NCI-H345 (cell line): ENCODE data around the gene FFAR3.
"Not testable (repeated sequence)": the region's sequence is repeated elsewhere in the genome, so short reads cannot be mapped to it uniquely, and the experiment has no call there.

Source experiments
- DNase-seq: peaks from one replicate; lab custom pipeline; 2025; lab: John Stamatoyannopoulos, UW

The FFAR3 gene

DNA sequence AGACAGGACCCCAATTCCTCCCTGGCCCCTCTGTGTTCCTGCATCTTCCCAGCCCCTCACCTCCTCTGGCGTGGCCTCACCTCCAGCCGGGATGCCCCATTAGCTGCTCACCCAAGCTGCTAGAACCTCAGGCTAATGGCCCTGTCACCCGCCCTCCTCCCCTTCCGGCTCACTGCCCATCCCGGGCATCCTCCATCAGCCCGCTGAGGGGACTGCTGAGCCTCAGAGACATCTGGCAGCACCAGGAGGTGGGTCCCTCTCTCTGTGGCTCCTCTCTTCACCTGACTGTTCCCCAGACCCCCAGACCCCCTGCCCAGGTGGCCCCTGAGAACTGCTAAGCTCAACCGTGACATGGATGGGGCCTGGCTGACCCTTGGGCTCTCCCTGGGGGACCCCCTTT is 7.7 kb upstream of the FFAR3 start:
- no peak for DNase-seq

DNA sequence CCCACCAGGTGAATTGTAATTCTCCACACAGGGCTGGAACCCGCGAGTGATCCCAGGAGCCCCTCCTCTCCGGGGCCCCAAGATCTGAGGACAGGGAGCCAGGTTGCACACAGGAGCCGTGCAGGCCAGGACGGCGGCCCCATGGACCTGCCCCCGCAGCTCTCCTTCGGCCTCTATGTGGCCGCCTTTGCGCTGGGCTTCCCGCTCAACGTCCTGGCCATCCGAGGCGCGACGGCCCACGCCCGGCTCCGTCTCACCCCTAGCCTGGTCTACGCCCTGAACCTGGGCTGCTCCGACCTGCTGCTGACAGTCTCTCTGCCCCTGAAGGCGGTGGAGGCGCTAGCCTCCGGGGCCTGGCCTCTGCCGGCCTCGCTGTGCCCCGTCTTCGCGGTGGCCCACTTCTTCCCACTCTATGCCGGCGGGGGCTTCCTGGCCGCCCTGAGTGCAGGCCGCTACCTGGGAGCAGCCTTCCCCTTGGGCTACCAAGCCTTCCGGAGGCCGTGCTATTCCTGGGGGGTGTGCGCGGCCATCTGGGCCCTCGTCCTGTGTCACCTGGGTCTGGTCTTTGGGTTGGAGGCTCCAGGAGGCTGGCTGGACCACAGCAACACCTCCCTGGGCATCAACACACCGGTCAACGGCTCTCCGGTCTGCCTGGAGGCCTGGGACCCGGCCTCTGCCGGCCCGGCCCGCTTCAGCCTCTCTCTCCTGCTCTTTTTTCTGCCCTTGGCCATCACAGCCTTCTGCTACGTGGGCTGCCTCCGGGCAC is 6.7 kb upstream of the FFAR3 start:
- DNase-seq: no peak

- DNase-seq: no peak
Measured at GRCh38 chr19:35352177-35352447, 6.1 kb upstream of the FFAR3 start.

- DNase-seq: peak; percentile 93
Measured at GRCh38 chr19:35352448-35353304, 5.6 kb upstream of the FFAR3 start.

DNA sequence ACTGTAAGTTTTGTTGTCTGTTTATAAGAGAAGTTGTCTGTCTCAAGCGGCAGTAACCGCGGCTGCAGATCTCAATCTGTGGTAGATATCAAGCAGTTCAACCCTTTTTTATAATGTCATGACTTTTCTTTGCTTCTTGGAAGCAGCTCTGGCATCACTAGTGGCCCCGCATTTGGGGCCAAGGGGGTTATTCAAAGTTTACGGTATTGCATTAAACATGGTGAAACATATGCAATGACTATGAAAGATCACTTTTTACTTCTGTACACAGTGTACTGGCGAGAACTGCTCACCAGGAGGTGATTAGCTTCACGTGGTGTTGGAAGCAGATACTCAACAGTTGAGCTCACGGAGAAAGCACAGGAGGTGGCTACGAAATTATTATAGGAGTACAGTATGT is 4.6 kb upstream of the FFAR3 start:
- no peak for DNase-seq

DNA sequence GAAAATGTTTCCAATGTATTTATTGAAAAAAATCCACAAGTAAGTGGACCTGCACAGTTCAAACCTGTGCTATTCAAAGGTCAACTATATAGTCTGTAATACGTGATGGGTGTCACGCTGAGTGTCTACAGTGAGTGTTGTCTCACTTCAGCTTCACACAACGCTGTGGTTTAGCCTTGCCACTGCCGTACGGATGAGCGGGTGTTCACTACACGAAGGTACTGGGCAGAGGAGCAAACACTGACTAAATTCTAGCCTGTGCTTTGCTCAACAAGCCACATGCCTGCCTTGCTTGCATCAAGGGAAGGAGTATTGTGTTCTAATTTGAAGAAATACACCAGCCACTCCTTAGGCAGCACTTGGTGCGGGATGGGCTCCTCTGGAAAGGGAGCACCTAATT is 3.4 kb upstream of the FFAR3 start:
- DNase-seq: no peak

DNA sequence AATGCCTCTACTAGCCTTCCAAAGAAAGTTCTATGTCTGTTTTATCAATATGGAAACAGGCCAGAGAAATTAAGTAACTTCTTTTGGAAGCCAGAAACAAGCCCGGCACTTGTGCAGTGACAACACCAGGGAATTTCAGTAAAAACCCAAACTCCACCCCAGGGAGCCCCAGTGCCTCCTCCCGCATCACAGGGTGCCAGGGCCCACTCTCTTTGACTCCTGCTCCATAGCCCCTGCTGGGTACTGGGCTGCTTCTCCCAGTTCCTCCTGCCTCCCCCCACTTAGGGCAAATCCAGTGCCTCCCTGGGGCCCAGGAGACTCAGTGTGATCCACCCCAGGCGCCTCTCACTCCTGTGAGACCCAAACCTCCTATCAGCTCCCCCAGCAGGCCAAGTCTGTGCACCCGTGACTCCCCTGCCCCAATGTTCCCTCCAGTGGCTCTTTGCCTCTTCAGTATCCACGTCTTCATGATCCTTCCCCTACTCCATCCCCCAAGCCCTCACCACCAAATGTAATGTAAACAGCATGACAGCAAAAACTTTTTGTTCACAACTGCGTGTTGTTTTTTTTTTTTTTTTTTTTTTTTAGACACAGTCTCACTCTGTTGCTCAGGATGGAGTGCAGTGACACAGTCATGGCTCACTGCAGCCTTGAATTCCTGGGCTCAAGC is 2.3 kb upstream of the FFAR3 start:
- no peak for DNase-seq

DNA sequence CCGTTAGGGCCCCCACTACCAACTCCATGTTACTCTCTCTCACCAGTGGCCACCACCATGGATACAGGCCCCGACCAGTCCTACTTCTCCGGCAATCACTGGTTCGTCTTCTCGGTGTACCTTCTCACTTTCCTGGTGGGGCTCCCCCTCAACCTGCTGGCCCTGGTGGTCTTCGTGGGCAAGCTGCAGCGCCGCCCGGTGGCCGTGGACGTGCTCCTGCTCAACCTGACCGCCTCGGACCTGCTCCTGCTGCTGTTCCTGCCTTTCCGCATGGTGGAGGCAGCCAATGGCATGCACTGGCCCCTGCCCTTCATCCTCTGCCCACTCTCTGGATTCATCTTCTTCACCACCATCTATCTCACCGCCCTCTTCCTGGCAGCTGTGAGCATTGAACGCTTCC is 574 bp downstream of the FFAR3 start:
- not testable (repeated sequence) for DNase-seq

DNA sequence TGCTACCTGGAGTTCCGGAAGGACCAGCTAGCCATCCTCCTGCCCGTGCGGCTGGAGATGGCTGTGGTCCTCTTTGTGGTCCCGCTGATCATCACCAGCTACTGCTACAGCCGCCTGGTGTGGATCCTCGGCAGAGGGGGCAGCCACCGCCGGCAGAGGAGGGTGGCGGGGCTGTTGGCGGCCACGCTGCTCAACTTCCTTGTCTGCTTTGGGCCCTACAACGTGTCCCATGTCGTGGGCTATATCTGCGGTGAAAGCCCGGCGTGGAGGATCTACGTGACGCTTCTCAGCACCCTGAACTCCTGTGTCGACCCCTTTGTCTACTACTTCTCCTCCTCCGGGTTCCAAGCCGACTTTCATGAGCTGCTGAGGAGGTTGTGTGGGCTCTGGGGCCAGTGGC is 1.1 kb downstream of the FFAR3 start:
- not testable (repeated sequence) for DNase-seq

DNA sequence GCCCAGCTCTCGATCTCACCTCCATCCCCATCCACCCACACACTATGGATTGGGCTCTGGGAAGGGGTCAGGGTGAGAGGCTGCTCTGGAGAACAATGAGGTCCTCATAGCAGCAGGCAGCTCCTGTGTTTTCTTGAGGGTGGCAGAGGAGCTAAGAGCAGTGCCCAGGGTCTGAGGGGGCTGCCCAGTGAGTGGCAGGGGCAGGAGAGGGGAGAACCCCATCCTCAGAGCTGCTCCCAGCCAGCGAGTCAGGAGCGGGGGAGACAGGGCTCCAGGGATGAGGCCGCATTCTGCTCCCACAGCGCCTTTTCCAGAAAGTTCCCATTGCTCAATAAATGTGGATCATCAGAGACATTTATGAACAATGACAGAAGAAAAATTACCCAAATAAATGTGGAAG is 1.8 kb downstream of the FFAR3 start:
- not testable (repeated sequence) for DNase-seq

- no peak for DNase-seq
Measured at GRCh38 chr19:35360880-35361420, 2.7 kb downstream of the FFAR3 start.

DNA sequence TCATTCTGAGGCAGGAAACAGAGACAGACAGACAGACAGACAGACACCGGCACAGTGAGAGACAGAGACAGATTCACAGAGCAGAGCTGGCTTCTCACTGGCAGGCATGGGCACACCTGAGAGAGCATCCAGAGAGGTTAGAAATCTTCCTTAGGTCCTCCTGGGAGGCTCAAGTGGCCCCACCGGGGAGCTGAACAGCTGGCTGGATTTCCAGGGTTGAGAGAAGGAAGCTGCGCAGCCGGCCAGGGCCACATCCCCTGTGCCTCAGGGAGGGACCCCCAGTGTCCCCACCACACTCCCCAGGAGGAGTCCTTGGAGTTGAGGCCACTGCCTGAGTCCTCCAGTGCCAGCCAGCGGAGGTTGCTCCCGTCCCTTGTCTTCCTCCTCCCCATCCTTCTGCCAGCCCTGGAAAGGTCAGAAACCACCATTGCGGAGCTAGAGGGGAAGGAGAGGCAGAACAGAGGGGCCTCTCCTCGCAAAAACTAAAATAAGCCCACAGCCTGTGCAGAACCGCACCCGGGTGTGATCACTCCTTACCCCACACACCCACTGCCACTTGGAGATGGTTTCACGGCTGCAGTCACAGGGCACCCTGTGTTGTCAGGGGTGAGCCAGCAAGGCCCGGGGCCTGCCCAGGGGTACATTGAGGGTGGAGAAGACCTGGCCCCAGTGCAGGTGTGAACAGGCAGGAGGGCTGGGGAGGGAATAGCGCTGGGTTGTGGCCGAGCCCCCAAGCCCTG is 4.2 kb downstream of the FFAR3 start:
- no peak for DNase-seq

DNA sequence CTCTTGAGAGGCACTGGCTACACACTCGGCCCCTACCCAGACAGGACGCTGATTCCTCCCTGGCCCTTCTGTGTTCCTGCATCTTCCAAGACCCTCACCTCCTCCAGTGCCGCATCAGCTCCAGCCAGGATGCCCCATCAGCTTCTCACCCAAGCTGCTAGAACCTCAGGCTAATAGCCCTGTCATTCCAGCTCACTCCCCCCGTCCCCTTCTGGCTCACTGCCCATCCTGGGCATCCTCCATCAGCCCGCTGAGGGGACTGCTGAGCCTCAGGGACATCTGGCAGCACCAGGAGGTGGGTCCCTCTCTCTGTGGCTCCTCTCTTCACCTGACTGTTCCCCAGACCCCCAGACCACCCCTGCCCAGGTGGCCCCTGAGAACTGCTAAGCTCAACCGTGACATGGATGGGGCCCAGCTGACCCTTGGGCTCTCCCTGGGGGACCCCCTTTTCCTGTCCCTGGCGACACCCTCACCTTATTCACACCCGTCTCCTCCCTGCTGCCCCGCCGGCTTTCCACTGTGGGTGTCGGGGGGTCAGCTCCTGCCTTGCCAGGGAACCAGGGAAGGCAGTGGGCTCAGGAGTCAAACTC is 4.8 kb downstream of the FFAR3 start:
- no peak for DNase-seq

GRCh38 chr19:35363711-35364425 is 5.6 kb downstream of the FFAR3 start:
- no peak for DNase-seq

GRCh38 chr19:35365303-35365702 is 7.0 kb downstream of the FFAR3 start:
- DNase-seq: peak; percentile 43

DNA sequence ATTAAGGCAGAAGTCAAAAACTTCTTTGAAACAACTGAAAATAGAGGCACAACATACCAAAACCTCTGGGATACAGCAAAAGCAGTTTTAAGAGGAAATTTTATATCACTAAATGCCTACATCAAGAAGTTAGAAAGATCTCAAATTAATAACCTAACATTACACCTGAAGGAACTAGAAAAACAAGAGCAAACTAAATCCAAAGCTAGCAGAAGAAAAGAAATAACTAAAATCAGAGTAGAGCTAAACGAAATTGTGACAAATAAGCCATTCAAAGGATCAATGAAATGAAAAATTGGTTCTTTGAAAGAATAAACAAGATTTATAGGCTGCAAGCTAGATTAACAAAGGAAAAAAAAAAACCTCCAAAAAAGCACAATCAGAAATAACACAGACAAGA is 10.1 kb downstream of the FFAR3 start:
- DNase-seq: no peak

- no peak for DNase-seq
Measured at GRCh38 chr19:35369522-35369921, 11.3 kb downstream of the FFAR3 start.

DNA sequence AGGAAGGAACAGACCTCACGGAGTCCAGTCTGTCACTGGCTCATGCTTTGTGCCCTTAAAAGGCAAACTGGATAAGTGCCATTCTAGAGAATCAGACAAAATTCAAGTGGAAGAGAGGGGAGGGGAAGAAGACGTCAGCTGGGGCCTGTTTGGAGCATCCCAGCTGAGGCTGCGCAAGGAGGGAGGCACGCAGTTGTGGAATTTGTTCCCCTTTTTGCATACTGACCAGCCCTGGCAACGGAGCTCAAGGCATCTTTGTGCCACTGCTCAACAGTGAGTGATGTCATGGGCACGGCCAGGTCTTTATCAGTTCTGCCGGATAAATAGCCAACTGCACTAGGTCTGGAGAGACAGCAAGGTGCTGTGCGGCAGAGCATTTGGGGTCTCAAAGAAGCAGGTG is 12.5 kb downstream of the FFAR3 start, which contains the start of gene GPR42:
GPR42 (plus strand) TSS at position 347 of the 400 bp plus-strand sequence. CDS start 292 bp downstream, outside the sequence.
- DNase-seq: no peak

DNA sequence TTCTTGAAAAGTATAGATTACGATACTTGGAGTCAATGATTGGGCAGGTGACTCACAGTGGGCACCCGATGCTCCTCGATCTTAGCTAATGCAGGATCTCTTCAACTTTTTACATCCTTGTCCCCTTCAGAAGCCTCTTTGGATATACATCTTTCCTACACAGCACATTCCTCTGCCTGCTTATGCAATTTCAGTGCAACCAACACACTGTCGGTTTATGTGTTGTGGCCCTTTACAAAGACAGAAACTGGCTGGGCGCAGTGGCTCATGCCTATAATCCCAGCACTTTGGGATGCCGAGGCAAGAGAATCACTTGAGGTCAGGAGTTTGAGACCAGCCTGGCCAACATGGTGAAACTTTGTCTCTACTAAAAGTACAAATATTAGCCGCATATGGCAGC is 15.2 kb downstream of the FFAR3 start:
- DNase-seq: no peak

DNA sequence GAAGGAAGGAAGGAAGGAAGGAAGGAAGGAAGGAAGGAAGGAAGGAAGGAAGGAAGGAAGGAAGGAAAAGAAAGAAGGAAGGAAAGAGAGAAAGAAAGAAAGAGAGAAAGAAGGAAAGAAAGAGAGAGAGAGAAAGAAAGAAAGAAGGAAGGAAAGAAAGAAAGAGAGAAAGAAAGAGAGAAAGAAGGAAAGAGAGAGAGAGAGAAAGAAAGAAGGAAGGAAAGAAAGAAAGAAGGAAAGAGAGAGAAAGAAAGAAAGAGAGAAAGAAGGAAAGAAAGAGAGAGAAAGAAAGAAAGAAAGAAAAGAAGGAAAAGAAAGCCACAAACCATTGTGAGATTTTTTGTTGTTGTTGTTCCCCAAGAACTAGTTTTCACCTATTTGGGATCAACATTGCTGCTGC is 15.8 kb downstream of the FFAR3 start:
- not testable (repeated sequence) for DNase-seq
